Hepatocyte (in vitro differentiated cells): ENCODE results near the gene SLC19A1.

Experiments
- EZH2 ChIP-seq: fragments of 200-600 bp; sonication (generic); IDR thresholded peaks from 2 replicates; pipeline ENCODE4 v1.6.1; 2016; ENCODE audit warnings: antibody characterized with exemption, mild to moderate bottlenecking, borderline replicate concordance
- EZH2phosphoT487 ChIP-seq: fragments of 200-600 bp; sonication (generic); IDR thresholded peaks from one replicate; pipeline ENCODE4 v1.6.1; 2018; ENCODE audit warnings: antibody characterized with exemption, mild to moderate bottlenecking, low read depth, moderate library complexity; ENCODE audit not compliant: unreplicated experiment, severe bottlenecking
- TF ChIP-seq, protein P1 (sequence below): fragments of 200-600 bp; sonication (generic); IDR thresholded peaks from 2 replicates; pipeline ENCODE4 v1.5.1; 2016; ENCODE audit warnings: antibody characterized with exemption, mild to moderate bottlenecking; ENCODE audit not compliant: poor library complexity

DNA sequence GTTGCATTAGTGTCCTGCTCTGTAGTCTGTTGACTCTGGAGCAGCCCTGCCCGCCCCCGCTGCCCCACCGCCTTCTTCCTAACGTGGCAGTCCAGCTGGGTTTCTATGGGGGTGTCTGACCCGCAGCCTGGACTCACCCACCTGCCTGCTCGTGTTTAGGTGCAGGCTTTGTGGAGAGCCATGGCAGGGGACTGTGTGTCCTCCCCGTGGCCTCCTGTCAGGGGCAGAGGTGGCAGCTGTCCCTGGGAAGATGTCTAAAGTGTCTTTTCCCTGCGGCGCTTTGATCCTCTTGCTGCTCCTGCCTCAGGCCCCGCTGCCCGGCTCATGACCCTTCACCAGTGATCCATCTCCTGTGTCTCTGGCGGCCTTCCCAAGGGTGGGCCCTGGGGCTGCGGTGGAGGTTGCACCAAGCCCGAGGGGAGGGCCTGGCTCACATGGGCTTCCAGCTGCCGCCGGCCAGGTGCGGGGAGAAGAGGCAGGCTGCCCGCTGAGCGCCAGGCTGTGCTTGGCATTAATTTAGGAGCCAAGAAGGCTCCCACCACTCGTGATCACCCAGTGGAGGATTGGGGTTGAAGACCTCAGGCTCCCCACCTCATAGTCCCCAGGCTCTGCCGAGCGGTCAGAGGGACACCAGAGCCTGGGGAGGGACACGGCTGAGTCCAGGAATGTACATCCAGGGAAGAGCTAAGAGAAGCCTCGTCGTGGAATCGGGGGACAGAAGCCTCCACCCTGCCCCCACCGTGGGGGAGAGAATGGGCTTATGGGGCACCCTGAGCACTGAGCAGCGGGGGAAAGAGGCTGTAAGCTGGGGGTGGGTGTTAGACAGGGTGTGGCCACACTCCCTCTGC, 93.2 kb downstream of the SLC19A1 start:
- TF ChIP-seq, protein P1, sequence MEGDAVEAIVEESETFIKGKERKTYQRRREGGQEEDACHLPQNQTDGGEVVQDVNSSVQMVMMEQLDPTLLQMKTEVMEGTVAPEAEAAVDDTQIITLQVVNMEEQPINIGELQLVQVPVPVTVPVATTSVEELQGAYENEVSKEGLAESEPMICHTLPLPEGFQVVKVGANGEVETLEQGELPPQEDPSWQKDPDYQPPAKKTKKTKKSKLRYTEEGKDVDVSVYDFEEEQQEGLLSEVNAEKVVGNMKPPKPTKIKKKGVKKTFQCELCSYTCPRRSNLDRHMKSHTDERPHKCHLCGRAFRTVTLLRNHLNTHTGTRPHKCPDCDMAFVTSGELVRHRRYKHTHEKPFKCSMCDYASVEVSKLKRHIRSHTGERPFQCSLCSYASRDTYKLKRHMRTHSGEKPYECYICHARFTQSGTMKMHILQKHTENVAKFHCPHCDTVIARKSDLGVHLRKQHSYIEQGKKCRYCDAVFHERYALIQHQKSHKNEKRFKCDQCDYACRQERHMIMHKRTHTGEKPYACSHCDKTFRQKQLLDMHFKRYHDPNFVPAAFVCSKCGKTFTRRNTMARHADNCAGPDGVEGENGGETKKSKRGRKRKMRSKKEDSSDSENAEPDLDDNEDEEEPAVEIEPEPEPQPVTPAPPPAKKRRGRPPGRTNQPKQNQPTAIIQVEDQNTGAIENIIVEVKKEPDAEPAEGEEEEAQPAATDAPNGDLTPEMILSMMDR, result no peak
- TF ChIP-seq EZH2 (no peak), EZH2phosphoT487 (no peak)
